NCI-H2227 treated with DMSO at 0.1 percent for 48 hours (cell line): ENCODE results near the gene CTDSPL2.
"Not testable (repeated sequence)": the region's sequence is repeated elsewhere in the genome, so short reads cannot be mapped to it uniquely, and the experiment has no call there.

Experiments
- DNase-seq: peaks from one replicate; lab custom pipeline; 2025; lab: John Stamatoyannopoulos, UW

The CTDSPL2 gene

DNA sequence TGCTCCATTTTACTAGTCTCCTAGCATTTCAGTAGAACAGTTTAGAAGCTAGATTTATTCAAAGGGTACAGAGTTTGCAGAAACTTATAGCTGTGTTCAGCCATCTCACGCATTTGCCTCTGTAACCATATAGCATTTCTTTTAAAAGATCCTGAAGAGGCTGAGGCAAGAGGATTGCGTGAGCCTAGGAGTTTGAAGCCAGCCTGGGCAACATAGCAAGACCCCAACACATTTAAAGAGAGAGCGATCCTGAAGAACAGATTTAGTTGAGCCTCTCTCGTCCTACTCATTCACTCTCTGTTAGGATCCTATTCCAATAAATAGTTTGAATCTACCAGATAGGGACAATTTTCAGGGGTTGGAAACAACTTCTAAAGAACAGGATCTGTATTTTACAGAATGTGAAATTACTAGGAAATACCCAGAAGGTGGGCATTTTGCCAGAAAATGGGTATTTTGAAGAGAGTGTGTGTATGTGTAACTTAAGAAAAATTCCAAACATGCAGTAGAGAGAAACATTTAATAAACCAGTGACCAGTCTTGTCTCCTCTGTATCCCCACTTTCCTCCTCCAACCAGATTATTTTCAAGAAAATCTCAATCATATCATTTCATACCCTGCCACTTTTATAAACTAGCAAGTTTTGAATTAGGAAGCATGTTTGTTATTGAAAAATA, 114.0 kb downstream of the CTDSPL2 start:
- DNase-seq: no peak

DNA sequence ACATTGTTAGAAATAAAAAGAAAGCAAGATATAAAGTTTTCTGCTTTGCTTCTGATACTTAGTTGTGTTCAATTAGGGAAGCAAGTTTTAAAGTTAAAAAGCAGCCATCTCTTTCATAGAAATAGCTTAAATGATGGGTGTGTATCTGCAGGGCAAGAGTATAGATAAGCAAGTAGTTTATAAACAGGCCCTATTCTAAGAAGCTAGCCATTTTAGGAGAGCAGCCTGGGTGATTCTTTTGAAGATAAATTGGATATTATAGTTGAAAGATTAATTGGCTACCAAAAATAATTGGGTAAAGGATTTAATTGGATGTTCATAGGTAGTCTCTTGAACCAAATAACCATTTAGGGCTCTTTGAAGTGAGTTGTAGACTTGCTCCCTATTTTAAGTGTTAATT, 115.2 kb downstream of the CTDSPL2 start:
- no peak for DNase-seq

- not testable (repeated sequence) for DNase-seq
Observed at GRCh38 chr15:44544745-44545144, 117.3 kb downstream of the CTDSPL2 start.

- peak; percentile 44 for DNase-seq
Observed at GRCh38 chr15:44545913-44546802, 118.7 kb downstream of the CTDSPL2 start.

- DNase-seq: not testable (repeated sequence)
Observed at GRCh38 chr15:44549152-44549551, 121.7 kb downstream of the CTDSPL2 start.

DNA sequence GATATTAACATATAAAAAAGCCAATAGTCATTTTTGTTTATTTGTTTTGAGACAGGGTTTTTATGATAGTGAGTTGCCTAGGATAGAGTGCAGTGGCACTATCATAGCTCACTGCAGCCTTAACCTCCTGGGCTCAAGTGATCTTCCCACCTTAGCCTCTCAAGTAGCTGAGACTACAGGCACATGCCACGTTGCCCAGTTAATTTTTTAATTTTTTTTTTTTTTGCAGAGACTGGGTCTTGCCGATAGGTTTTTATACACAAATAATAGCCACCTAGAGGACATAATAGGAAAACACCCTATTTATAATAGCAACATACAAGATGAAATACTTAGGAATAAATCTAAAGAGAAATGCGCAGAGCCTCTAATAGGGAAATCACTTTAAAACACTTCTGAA, 122.8 kb downstream of the CTDSPL2 start:
- no peak for DNase-seq

DNA sequence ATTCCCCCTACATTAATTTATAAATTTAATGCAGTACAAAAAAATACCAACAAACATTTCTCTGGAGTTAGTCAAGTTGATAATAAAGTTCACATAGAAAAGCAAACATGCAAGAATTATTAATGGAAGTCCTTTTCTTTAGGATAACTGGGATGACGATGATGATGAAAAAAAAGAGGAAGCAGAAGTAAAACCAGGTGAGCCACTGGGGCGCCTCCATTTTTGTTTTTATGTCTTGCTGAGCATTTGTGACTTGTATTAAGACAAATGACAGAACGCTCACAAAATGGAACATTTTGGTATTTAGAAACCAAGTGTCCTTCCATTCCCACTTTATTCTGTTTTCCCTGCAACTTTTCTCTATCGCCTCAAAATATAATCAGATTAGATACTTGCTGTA, 123.3 kb downstream of the CTDSPL2 start:
- no peak for DNase-seq

DNA sequence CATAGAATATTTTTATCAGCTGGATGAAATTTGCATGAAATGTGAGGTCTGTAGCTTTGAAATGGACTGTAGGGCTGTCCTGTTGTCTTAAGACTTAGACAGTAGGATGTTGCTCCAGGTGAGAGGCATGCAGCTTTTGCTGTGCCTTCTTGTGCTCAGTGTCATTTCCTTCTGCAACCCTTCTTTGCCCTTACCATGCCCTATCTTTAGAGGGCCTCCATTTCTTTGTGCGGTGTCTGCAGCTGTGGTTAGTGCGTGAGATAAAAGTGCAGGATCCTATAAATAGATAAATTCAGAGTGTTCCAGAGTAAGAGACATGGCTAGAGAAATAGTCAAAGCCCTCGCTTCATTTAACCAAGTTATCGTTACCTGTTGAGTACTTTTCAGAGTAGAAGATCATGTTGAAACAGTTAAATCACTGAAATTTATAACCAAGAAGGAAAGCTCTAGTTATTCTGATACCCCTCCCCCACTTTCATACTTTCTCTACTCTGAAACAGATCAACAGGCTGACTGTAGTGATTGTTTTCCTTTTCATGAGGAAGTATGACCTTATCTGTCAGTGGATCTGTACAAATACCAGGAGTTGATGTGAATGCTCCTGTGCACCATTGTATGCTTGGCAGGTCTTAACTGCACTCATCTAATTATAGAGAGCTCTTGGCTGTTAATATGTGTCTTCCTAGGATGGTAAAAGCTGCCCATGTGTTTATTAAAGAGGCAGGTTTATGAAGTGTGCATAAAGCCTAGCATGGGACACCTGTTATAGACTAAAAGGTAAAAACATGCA, 127.7 kb downstream of the CTDSPL2 start:
- DNase-seq: no peak

DNA sequence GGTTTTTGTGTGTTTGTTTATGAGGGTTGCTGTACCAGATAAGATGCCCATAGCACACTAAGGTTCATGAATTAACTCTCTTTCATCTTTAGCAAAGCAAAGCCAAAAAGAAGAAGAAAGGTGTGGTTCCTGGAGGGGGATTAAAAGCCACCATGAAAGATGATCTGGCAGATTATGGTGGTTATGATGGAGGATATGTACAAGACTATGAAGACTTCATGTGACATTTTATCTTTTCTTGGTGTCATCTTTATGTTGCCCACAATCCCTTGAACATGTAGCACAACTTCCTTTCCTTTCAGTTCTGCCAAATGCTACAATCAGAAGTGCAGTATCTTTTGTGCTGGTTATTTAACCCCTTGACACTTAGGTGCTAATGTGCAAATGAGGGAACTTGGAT, 133.5 kb downstream of the CTDSPL2 start:
- DNase-seq: not testable (repeated sequence)

DNA sequence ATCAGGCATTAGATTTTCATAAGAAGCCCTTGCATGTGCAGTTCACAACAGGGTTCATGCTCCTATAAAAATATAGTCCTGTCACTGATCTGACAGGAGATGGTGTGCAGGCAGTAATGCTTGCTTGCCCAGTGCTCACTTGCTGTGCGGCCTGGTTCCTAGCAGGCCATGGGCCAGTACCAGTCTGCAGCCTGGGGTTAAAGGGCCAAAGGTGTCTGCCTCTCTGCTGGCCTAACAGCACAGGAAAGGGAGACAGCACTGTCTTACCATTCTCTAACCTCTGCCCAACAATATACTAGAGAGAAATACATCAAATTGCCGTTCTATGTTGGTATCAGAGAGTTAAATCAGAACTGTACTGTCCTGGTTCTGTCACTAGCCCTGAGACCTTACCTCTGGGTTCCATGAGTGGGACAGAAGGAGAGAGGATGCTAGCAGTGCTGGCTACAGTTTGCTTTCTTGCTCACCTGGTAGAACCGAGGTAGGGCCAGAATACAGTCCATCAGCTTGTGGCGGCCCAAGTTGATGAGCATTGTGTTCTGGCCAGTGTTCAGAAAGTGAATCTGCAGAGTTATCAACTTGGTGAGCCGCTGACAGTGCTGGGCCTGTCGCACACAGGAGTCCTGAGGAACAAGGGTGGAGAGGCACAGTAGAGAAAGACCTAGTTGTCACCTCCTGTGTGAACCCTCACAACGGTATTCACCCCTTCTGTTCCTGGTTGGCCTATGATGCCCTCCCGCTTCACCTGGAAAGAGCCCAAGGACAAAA, 138.1 kb downstream of the CTDSPL2 start:
- DNase-seq: no peak

- DNase-seq: no peak
Observed at GRCh38 chr15:44566155-44566540, 138.7 kb downstream of the CTDSPL2 start.

DNA sequence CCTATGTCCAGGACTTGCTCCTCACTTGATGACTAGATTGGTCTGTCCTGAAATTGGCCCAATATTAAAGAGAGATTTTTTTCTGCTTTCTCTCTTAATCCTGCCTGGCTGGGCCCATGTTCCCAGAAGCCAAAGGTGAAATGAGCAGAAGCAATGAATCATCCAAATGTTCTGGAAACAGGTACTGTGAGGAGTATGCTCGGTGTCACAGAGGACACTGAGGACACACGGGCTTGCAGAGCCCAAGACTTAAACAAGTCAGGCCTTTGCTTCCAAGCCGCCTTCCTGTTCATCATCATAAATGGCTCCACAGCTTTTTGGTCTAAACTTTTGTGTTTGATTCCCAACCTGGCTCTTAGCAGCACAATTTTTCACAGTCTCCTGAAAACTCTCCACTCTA, 140.9 kb downstream of the CTDSPL2 start:
- no peak for DNase-seq

GRCh38 chr15:44569316-44569715, 141.9 kb downstream of the CTDSPL2 start:
- no peak for DNase-seq

- DNase-seq: no peak
Observed at GRCh38 chr15:44570361-44570760, 142.9 kb downstream of the CTDSPL2 start.

DNA sequence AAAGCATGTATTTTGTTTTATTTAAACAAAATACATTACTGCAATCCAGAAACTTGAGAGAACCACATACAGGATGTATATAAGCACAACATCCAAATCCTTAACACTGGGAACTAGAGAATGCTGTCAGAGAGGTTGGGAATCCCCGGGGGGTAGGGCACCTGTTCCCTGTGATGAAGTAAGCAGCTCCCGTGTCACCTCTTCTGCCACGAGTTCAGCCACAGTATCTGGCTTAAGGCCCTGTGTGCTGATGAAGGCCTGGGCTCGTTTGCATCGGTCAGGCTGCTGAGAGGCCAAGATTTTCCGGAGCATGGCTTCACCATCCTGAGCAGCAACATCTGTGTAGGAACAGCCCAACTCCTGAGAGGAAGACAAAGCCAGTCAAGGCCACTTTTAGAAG, 146.0 kb downstream of the CTDSPL2 start:
- DNase-seq: no peak

- DNase-seq: no peak
Observed at GRCh38 chr15:44574734-44575133, 147.3 kb downstream of the CTDSPL2 start.
